Sigmoid colon (tissue), 4 donors: ENCODE results near the gene MORF4L1.

Experiments used
- CTCF ChIP-seq, 4 experiments: fragments of 450-650 bp in 3 of 4; fragments of 200-600 bp in 1 of 4; IDR thresholded peaks; one replicate each; pipeline ENCODE4 v1.5.1; 2016 to 2019; ENCODE audit warnings: antibody characterized with exemption in 4 of 4, mild to moderate bottlenecking in 3 of 4, moderate library complexity in 2 of 4
- EP300 ChIP-seq, 4 donors: sonication (generic); formaldehyde crosslinking; IDR thresholded peaks; one replicate each; pipeline ENCODE4 v1.6.1; 2017; ENCODE audit warnings: antibody characterized with exemption in 4 of 4
- POLR2A ChIP-seq, 2 donors: fragments of 450-650 bp; IDR thresholded peaks; one replicate each; pipeline ENCODE4 v1.6.1; 2016; ENCODE audit warnings: antibody characterized with exemption in 2 of 2, mild to moderate bottlenecking in 2 of 2, moderate library complexity in 2 of 2
- POLR2AphosphoS5 ChIP-seq, 4 donors: sonication (generic); formaldehyde crosslinking; IDR thresholded peaks; one replicate each; pipeline ENCODE4 v1.6.1; 2017; ENCODE audit warnings: antibody characterized with exemption in 4 of 4

GRCh38 chr15:78831229-78832207, 41.2 kb upstream of the MORF4L1 start:
- no peak for TF ChIP-seq POLR2AphosphoS5 (IDR thresholded peaks at IDR 0.05)
- TF ChIP-seq CTCF (IDR thresholded peaks at IDR 0.05): no peak
- no peak for TF ChIP-seq EP300 (IDR thresholded peaks at IDR 0.05)
- no peak for TF ChIP-seq POLR2A (IDR thresholded peaks at IDR 0.05)
